Measurements from ENCODE around the gene KIAA1217. TPM values are rescaled to one million over a fixed set of nuclear protein-coding genes. Genes with fewer than 3 reads are reported as not detected.
"Not testable (repeated sequence)": the region's sequence is repeated elsewhere in the genome, so short reads cannot be mapped to it uniquely, and the experiment has no call there.

KIAA1217 gene
- total RNA-seq, 1 donor from 2014 or later = 161 TPM

DNA sequence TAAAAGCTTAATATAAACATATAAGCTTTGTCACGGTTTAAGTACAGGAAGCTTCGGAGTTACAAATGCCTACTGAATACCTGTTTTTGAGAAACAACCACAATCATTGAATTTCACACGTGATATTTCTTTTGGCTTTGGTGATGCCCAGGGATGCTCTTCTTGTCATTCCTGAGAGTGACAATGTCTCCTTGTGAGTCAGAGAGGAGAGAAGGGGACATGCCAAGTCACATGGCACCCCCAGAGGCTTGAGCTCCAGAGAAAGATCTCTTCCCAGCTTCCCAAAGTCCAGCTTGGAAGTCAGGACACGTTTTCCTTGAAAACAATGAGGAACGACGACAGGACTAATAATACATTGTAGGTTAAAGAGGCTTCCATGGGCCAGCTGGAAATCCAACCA lies 272.3 kb downstream of the KIAA1217 start:
- no peaks in the 10 kb centered on the region for H3K27me3 Mint-ChIP-seq (ENCODE audit: low read depth)
- peaks cover 57% of the 10 kb centered on the region for H3K36me3 Mint-ChIP-seq

DNA sequence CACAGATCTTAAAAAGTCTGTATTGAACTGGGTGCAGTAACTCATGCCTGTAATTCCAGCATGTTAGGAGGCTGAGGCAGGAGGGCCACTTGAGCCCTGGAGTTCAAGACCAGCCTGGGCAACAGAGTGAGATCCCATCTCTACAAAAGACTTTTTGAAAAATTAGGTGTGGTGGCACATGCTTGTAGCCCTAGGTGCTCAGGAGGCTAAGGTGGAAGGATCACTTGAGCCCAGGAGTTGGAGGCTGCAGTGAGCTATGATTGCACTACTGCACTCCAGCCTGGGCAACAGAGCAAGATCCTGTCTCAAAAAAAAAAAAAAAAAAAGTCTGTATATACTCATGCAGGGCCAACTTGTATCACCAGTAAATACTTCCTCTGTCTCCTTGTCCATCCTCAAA lies 273.8 kb downstream of the KIAA1217 start:
- peaks cover 56% of the 10 kb centered on the region for H3K36me3 Mint-ChIP-seq
- H3K4me1 Mint-ChIP-seq; H3K27me3 Mint-ChIP-seq (ENCODE audit: low read depth); H3K9me3 Mint-ChIP-seq; H3K4me3 Mint-ChIP-seq; H3K27ac Mint-ChIP-seq; DNase-seq (ENCODE audit: low spot score in 2 of 2, unreplicated experiment in 2 of 2): not testable (repeated sequence)

More for the DNA sequence above, 272.3 kb downstream of the KIAA1217 start:
- H3K27ac Mint-ChIP-seq = no peak overlapping the region
- peaks cover 11% of the 10 kb centered on the region for H3K4me1 Mint-ChIP-seq
- DNase-seq (ENCODE audit: low spot score in 2 of 2, unreplicated experiment in 2 of 2) = no peak
- TF ChIP-seq, protein P1, sequence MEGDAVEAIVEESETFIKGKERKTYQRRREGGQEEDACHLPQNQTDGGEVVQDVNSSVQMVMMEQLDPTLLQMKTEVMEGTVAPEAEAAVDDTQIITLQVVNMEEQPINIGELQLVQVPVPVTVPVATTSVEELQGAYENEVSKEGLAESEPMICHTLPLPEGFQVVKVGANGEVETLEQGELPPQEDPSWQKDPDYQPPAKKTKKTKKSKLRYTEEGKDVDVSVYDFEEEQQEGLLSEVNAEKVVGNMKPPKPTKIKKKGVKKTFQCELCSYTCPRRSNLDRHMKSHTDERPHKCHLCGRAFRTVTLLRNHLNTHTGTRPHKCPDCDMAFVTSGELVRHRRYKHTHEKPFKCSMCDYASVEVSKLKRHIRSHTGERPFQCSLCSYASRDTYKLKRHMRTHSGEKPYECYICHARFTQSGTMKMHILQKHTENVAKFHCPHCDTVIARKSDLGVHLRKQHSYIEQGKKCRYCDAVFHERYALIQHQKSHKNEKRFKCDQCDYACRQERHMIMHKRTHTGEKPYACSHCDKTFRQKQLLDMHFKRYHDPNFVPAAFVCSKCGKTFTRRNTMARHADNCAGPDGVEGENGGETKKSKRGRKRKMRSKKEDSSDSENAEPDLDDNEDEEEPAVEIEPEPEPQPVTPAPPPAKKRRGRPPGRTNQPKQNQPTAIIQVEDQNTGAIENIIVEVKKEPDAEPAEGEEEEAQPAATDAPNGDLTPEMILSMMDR (IDR thresholded peaks at IDR 0.05; ENCODE audit: unreplicated experiment) = no peak
- H3K4me3 Mint-ChIP-seq = no peak overlapping the region
- H3K9me3 Mint-ChIP-seq = peaks cover 5% of the 10 kb centered on the region

DNA sequence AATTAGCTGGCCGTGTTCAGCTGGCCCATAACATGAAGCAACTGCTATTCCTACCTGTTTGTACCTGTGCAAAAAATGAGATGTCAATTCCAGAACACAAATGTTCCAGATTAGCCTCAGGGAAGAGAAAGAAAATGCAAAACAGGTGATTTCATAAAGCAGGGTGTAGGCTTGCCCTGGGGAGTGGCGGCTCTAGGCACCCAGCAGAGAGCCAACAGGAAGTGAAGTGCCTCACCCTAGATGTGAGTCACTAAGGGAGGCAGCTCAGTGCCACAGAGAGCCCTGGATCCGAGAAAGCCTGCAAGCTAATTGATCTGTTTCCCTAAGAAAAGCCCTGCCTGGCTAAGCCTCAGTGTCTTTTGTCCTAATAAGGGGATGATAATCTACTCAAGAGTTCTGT lies 274.8 kb downstream of the KIAA1217 start:
- Mint-ChIP-seq H3K36me3 (peaks cover 50% of the 10 kb centered on the region), H3K27me3 (ENCODE audit: low read depth) (no peaks in the 10 kb centered on the region), H3K27ac (peak overlapping the region; percentile 92), H3K9me3 (peaks cover 5% of the 10 kb centered on the region), H3K4me1 (peaks cover 17% of the 10 kb centered on the region), H3K4me3 (no peak overlapping the region)
- no peak for DNase-seq (ENCODE audit: low spot score in 2 of 2, unreplicated experiment in 2 of 2)
- TF ChIP-seq, protein P1 (IDR thresholded peaks at IDR 0.05; ENCODE audit: unreplicated experiment) = no peak

DNA sequence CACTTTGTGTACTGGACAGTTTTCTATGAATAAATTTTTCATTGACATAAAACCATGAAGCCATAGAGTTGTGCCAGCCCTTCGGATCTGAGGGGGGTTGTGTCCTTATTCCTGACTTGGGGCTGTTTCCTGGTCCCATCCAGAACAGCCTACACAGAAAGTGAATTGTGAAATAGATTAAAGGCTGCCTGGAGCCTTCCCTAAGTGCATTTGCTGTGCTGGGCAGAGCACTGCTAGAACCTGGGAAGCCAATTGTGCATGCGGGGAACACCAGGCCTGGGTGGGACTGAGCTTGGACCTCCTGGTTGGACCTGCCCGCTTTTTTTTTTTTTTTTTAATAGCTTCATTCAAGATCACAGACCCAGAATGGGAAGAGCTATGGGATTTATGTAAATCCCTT lies 275.8 kb downstream of the KIAA1217 start:
- H3K4me1 Mint-ChIP-seq = peaks cover 20% of the 10 kb centered on the region
- H3K9me3 Mint-ChIP-seq = no peaks in the 10 kb centered on the region
- DNase-seq (ENCODE audit: low spot score in 2 of 2, unreplicated experiment in 2 of 2) = no peak
- peaks cover 39% of the 10 kb centered on the region for H3K36me3 Mint-ChIP-seq
- H3K27ac Mint-ChIP-seq = no peak overlapping the region
- H3K4me3 Mint-ChIP-seq = no peak overlapping the region
- TF ChIP-seq, protein P1 (IDR thresholded peaks at IDR 0.05; ENCODE audit: unreplicated experiment) = no peak
- H3K27me3 Mint-ChIP-seq (ENCODE audit: low read depth) = no peaks in the 10 kb centered on the region

DNA sequence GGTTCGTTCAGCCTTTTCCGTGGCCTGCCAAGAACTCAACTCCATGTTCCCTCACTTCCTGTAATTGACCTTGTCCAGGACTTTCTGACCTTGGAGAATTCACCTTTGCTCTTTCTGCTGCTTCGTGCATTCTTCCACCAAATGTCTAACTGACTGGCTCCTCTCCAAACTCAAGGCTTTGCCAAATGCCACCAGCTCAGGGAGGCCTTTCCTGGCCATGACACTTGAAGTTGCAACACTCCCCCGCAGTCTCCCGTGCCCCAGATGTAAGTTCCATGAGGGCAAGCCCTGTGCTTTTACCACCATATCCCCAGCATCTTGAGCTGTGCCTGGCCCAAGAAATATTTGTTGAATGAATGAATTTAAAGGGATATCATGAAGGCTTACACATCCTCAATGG lies 276.4 kb downstream of the KIAA1217 start:
- DNase-seq (ENCODE audit: low spot score in 2 of 2, unreplicated experiment in 2 of 2) = no peak
- Mint-ChIP-seq H3K4me1 (peaks cover 20% of the 10 kb centered on the region), H3K27me3 (ENCODE audit: low read depth) (no peaks in the 10 kb centered on the region), H3K9me3 (no peaks in the 10 kb centered on the region), H3K27ac (no peak overlapping the region), H3K36me3 (peaks cover 36% of the 10 kb centered on the region), H3K4me3 (no peak overlapping the region)
- TF ChIP-seq, protein P1 (IDR thresholded peaks at IDR 0.05; ENCODE audit: unreplicated experiment) = no peak

- Mint-ChIP-seq H3K27ac (peak overlapping the region; percentile 80), H3K27me3 (ENCODE audit: low read depth) (no peaks in the 10 kb centered on the region), H3K4me1 (peaks cover 15% of the 10 kb centered on the region), H3K36me3 (peaks cover 38% of the 10 kb centered on the region), H3K9me3 (no peaks in the 10 kb centered on the region), H3K4me3 (no peak overlapping the region)
- DNase-seq (ENCODE audit: low spot score in 2 of 2, unreplicated experiment in 2 of 2) = no peak
- TF ChIP-seq, protein P1 (IDR thresholded peaks at IDR 0.05; ENCODE audit: unreplicated experiment) = no peak
Measured at GRCh38 chr10:24488631-24489030, 279.7 kb downstream of the KIAA1217 start.
